Stimulated activated CD4-positive, alpha-beta T cell treated with anti-CD3 and anti-CD28 coated beads, Interleukin-4, amount 100 ng/mL, for 24 hours (primary cell): Measurements from ENCODE around the gene GRIK4.
A peak's percentile ranks its signal among the peaks of the same experiment; 100 is the strongest.
"Not testable (repeated sequence)": the region's sequence is repeated elsewhere in the genome, so short reads cannot be mapped to it uniquely, and the experiment has no call there.

Experiments
- DNase-seq: peaks from one replicate; pipeline ENCODE4 v3.0.0-alpha.2; 2020

Gene GRIK4

GRCh38 chr11:120985718-120986569, 474.4 kb downstream of the GRIK4 start:
- peak; percentile 29 for DNase-seq

- DNase-seq = no peak
These were observed 477.1 kb downstream of the GRIK4 start for GRCh38 chr11:120988603-120989002.

- no peak for DNase-seq
These were observed 480.5 kb downstream of the GRIK4 start for GRCh38 chr11:120991830-120992686.

- no peak for DNase-seq
These were observed 482.7 kb downstream of the GRIK4 start for GRCh38 chr11:120994091-120994859.

GRCh38 chr11:120995184-120995583, 483.6 kb downstream of the GRIK4 start:
- no peak for DNase-seq

- no peak for DNase-seq
These were observed 485.4 kb downstream of the GRIK4 start for GRCh38 chr11:120996973-120997372.

- no peak for DNase-seq
These were observed 487.0 kb downstream of the GRIK4 start for GRCh38 chr11:120998581-120998980.

GRCh38 chr11:121004206-121004840, 492.8 kb downstream of the GRIK4 start:
- no peak for DNase-seq

GRCh38 chr11:121006922-121007321, 495.4 kb downstream of the GRIK4 start:
- no peak for DNase-seq

- DNase-seq = no peak
These were observed 497.0 kb downstream of the GRIK4 start for GRCh38 chr11:121008551-121008950.

- no peak for DNase-seq
These were observed 500.5 kb downstream of the GRIK4 start for GRCh38 chr11:121012091-121012490.

- DNase-seq = no peak
These were observed 507.2 kb downstream of the GRIK4 start for GRCh38 chr11:121018746-121019145.

- not testable (repeated sequence) for DNase-seq
These were observed 510.2 kb downstream of the GRIK4 start for GRCh38 chr11:121021718-121022117.

- DNase-seq = peak; percentile 84
These were observed 512.6 kb downstream of the GRIK4 start, which contains the start of gene TBCEL for GRCh38 chr11:121023848-121024751. Gene TBCEL (plus strand): TSS chr11:121024102. CDS start chr11:121045691, 21,589 bp downstream.

- DNase-seq = no peak
These were observed 513.4 kb downstream of the GRIK4 start for GRCh38 chr11:121024989-121025388.

GRCh38 chr11:121029153-121029552, 517.6 kb downstream of the GRIK4 start:
- DNase-seq = no peak

GRCh38 chr11:121029813-121030445, 518.4 kb downstream of the GRIK4 start:
- DNase-seq = no peak

GRCh38 chr11:121031167-121031566, 519.6 kb downstream of the GRIK4 start:
- no peak for DNase-seq

GRCh38 chr11:121031648-121032047, 520.1 kb downstream of the GRIK4 start:
- DNase-seq = not testable (repeated sequence)

- no peak for DNase-seq
These were observed 521.0 kb downstream of the GRIK4 start for GRCh38 chr11:121032546-121032945.

- DNase-seq = no peak
These were observed 522.1 kb downstream of the GRIK4 start for GRCh38 chr11:121033635-121034034.
